ENCODE measurements around the gene TLL2. TPM values are rescaled to one million over a fixed set of nuclear protein-coding genes. Genes with fewer than 3 reads are reported as not detected.

The TLL2 gene
- total RNA-seq, 2 experiments from 2014 or later, result 0.09 to 0.18 TPM

- Mint-ChIP-seq H3K4me1 (ENCODE audit: low read depth) (peaks cover 16% of the 10 kb centered on the region), H3K4me3 (no peak overlapping the region), H3K27me3 (peaks cover 3% of the 10 kb centered on the region), H3K27ac (no peak overlapping the region), H3K36me3 (ENCODE audit: low read depth) (no peaks in the 10 kb centered on the region), H3K9me3 (no peaks in the 10 kb centered on the region)
- intact Hi-C loops (cut with micrococcal nuclease), result loop anchor here (5.0 kb wide), 1 partner anchor 105 kb away; no protein-coding TSS in a partner anchor
- DNase-seq (no peak), ATAC-seq (no peak)
- TF ChIP-seq CTCF (IDR thresholded peaks at IDR 0.05), result no peak
- ChIA-PET CTCF (interaction anchor here (1.4 to 5.7 kb wide), 7 partner anchors 13 to 107 kb away, joined by 3 to 84 read pairs (median 3); no protein-coding TSS in a partner anchor), POLR2A (interaction anchor here (1.0 kb wide), 1 partner anchor 15 kb away, joined by 3 read pairs; no protein-coding TSS in a partner anchor)
Measured at GRCh38 chr10:96337106-96337505, 176.6 kb downstream of the TLL2 start.

- no peaks in the 10 kb centered on the region for H3K36me3 Mint-ChIP-seq (ENCODE audit: low read depth)
- intact Hi-C loops (cut with micrococcal nuclease), result loop anchor here (5.0 kb wide), 1 partner anchor 103 kb away; no protein-coding TSS in a partner anchor
- H3K4me3 Mint-ChIP-seq, result no peak overlapping the region
- peak; percentile 64 for TF ChIP-seq CTCF (IDR thresholded peaks at IDR 0.05)
- ATAC-seq, result no peak
- ChIA-PET POLR2A (no interaction called here), CTCF (interaction anchor here (0.6 to 3.0 kb wide), 13 partner anchors 10 to 327 kb away, joined by 3 to 15 read pairs (median 5); no protein-coding TSS in a partner anchor)
- peaks cover 16% of the 10 kb centered on the region for H3K4me1 Mint-ChIP-seq (ENCODE audit: low read depth)
- H3K27me3 Mint-ChIP-seq, result peaks cover 5% of the 10 kb centered on the region
- H3K9me3 Mint-ChIP-seq, result no peaks in the 10 kb centered on the region
- H3K27ac Mint-ChIP-seq, result no peak overlapping the region
- no peak for DNase-seq
Measured at GRCh38 chr10:96334616-96335526, 178.9 kb downstream of the TLL2 start.

- no peak for TF ChIP-seq CTCF (IDR thresholded peaks at IDR 0.05)
- CTCF ChIA-PET, result interaction anchor here (1.0 to 3.0 kb wide), 4 partner anchors 10 to 316 kb away, joined by 3 to 9 read pairs (median 6); no protein-coding TSS in a partner anchor
- POLR2A ChIA-PET, result no interaction called here
- intact Hi-C loops (cut with micrococcal nuclease), result no loop called here
- peaks cover 5% of the 10 kb centered on the region for H3K27me3 Mint-ChIP-seq
- no peak for DNase-seq
- no peaks in the 10 kb centered on the region for H3K9me3 Mint-ChIP-seq
- peaks cover 16% of the 10 kb centered on the region for H3K4me1 Mint-ChIP-seq (ENCODE audit: low read depth)
- H3K27ac Mint-ChIP-seq, result no peak overlapping the region
- no peak for ATAC-seq
- no peak overlapping the region for H3K4me3 Mint-ChIP-seq
- H3K36me3 Mint-ChIP-seq (ENCODE audit: low read depth), result no peaks in the 10 kb centered on the region
Measured at GRCh38 chr10:96333101-96333500, 180.6 kb downstream of the TLL2 start.

- no peak for ATAC-seq
- ChIA-PET POLR2A (interaction anchor here (0.9 kb wide), 1 partner anchor 9 kb away, joined by 3 read pairs; no protein-coding TSS in a partner anchor), CTCF (interaction anchor here (1.1 to 1.4 kb wide), 2 partner anchors 98 to 311 kb away, joined by 3 to 5 read pairs; no protein-coding TSS in a partner anchor)
- peaks cover 3% of the 10 kb centered on the region for H3K27me3 Mint-ChIP-seq
- no peaks in the 10 kb centered on the region for H3K9me3 Mint-ChIP-seq
- TF ChIP-seq CTCF (IDR thresholded peaks at IDR 0.05), result no peak
- intact Hi-C loops (cut with micrococcal nuclease), result no loop called here
- H3K27ac Mint-ChIP-seq, result no peak overlapping the region
- DNase-seq, result no peak
- H3K4me3 Mint-ChIP-seq, result no peak overlapping the region
- H3K36me3 Mint-ChIP-seq (ENCODE audit: low read depth), result no peaks in the 10 kb centered on the region
- peaks cover 5% of the 10 kb centered on the region for H3K4me1 Mint-ChIP-seq (ENCODE audit: low read depth)
Measured at GRCh38 chr10:96327462-96327861, 186.3 kb downstream of the TLL2 start.

Data from activated CD8-positive, alpha-beta T cell treated with anti-CD3 and anti-CD28 coated beads for 36 hours (primary cell).